HCT116 (cell line): ENCODE data around the gene CACNA1E. TPM values are rescaled to one million over a fixed set of nuclear protein-coding genes. Genes with fewer than 3 reads are reported as not detected.

ENCODE experiments used
- ATAC-seq: fragments of 200-7000 bp; cut with Tn5 transposase; 2 replicates; pipeline ENCODE4 v1.9.1; 2020; ENCODE audit warnings: mild to moderate bottlenecking, moderate library complexity
- BruUV-seq: library from RNA; stranded (reverse); fragments of 400-500 nt; replicated peaks from 2 replicates; lab custom pipeline; 2021; lab: Mats Ljungman, UMichigan
- CTCF ChIA-PET: fragments of 300-600 bp; sonication (Branson Sonifier 250); formaldehyde crosslinking; loops from one replicate; lab custom pipeline; 2021; ENCODE audit warnings: antibody characterized with exemption; lab: Charles Lee
- POLR2A ChIA-PET: fragments of 300-600, 350-600 bp; sonication (Branson Sonifier 250); formaldehyde crosslinking; loops from one replicate; lab custom pipeline; 2021; ENCODE audit warnings: antibody characterized with exemption; lab: Charles Lee
- RAD21 ChIA-PET, 2 experiments: fragments of 300-600 bp; sonication (Branson Sonifier 250); formaldehyde crosslinking; loops; one replicate each; lab custom pipeline; 2023; ENCODE audit warnings: low total read pairs in 2 of 2; ENCODE audit not compliant: uncharacterized antibody in 2 of 2, unreplicated experiment in 2 of 2, low non-redundant PET in 1 of 2; lab: Charles Lee
- DNase-seq: peaks from one replicate; pipeline ENCODE4 v3.0.0-alpha.2; 2010; ENCODE audit warnings: low read depth, low spot score
- H2AFZ ChIP-seq: fragments of 200-600 bp; shearing (Covaris generic), sonication (generic); 2 replicates; pipeline ENCODE4 v1.6.1; 2017; ENCODE audit warnings: low read depth, mixed run types, mixed read lengths, antibody characterized with exemption, low read length; ENCODE audit not compliant: poor library complexity, severe bottlenecking
- H3K27ac ChIP-seq: 2 replicates; pipeline ENCODE4 v1.5.1; 2012; ENCODE audit warnings: low read depth, low read length
- H3K27me3 ChIP-seq: fragments of 200-600 bp; sonication (generic); 2 replicates; pipeline ENCODE4 v1.6.1; 2016; ENCODE audit warnings: mixed run types, low read length, mixed read lengths; ENCODE audit not compliant: insufficient read depth
- H3K36me3 ChIP-seq, 2 experiments: fragments of 200-500 bp in 1 of 2; fragments of 200-600 bp in 1 of 2; sonication (Bioruptor generic) in 1 of 2; sonication (generic) in 1 of 2; 2 replicates each; pipeline versions ENCODE4 v1.5.1 to v1.6.1; 2014 to 2016; ENCODE audit warnings: low read length in 2 of 2, inconsistent platforms in 1 of 2, mixed read lengths in 1 of 2, mixed run types in 1 of 2; ENCODE audit not compliant: insufficient read depth in 2 of 2, control insufficient read depth in 1 of 2
- H3K4me1 ChIP-seq, 2 experiments: fragments of 200-600 bp in 1 of 2; sonication (generic) in 1 of 2; 2 replicates each; pipeline versions ENCODE4 v1.5.1 to v1.6.1; 2012 to 2017; ENCODE audit warnings: low read length in 2 of 2, inconsistent platforms in 1 of 2, mild to moderate bottlenecking in 1 of 2, mixed read lengths in 1 of 2, mixed run types in 1 of 2, moderate library complexity in 1 of 2; ENCODE audit not compliant: insufficient read depth in 2 of 2, control insufficient read depth in 1 of 2
- H3K4me2 ChIP-seq: fragments of 200-600 bp; sonication (generic); 2 replicates; pipeline ENCODE4 v1.6.1; 2017; ENCODE audit warnings: mixed run types, low read length, mixed read lengths
- H3K4me3 ChIP-seq, 2 experiments: fragments of 200-600 bp in 1 of 2; sonication (generic) in 1 of 2; replicated peaks in 1 of 2; 2 replicates each; pipeline ENCODE4 v1.5.1; 2011 to 2016; ENCODE audit warnings: low read length in 2 of 2, control low read depth in 1 of 2, low read depth in 1 of 2, mild to moderate bottlenecking in 1 of 2, mixed read lengths in 1 of 2, mixed run types in 1 of 2
- H3K79me2 ChIP-seq: fragments of 200-600 bp; sonication (generic); 2 replicates; pipeline ENCODE4 v1.6.1; 2017; ENCODE audit warnings: mild to moderate bottlenecking, mixed run types, low read length, moderate library complexity, mixed read lengths; ENCODE audit not compliant: insufficient read depth
- H3K9ac ChIP-seq: fragments of 200-600 bp; sonication (generic); 2 replicates; pipeline ENCODE4 v1.6.1; 2016; ENCODE audit warnings: low read length, mixed read lengths
- H3K9me2 ChIP-seq: fragments of 200-600 bp; sonication (generic), shearing (Covaris generic); 2 replicates; pipeline ENCODE4 v1.6.1; 2017; ENCODE audit warnings: mixed run types, mild to moderate bottlenecking, moderate library complexity; ENCODE audit not compliant: insufficient read depth
- H3K9me3 ChIP-seq, 2 experiments: fragments of 200-500 bp in 1 of 2; fragments of 200-600 bp in 1 of 2; sonication (Bioruptor generic) in 1 of 2; sonication (generic) in 1 of 2; 2 replicates each; pipeline ENCODE4 v1.6.1; 2014 to 2017; ENCODE audit warnings: low read length in 2 of 2, mixed read lengths in 2 of 2, inconsistent platforms in 1 of 2, low read depth in 1 of 2, mild to moderate bottlenecking in 1 of 2, mixed run types in 1 of 2, moderate library complexity in 1 of 2; ENCODE audit not compliant: control insufficient read depth in 1 of 2, insufficient read depth in 1 of 2
- H4K20me1 ChIP-seq: fragments of 200-600 bp; sonication (generic), shearing (Covaris generic); 2 replicates; pipeline ENCODE4 v1.6.1; 2017; ENCODE audit warnings: mixed run types, mild to moderate bottlenecking, moderate library complexity; ENCODE audit not compliant: insufficient read depth
- CBX3 ChIP-seq: IDR thresholded peaks from 2 replicates; pipeline ENCODE4 v1.6.1; 2012; ENCODE audit warnings: low read depth
- CEBPB ChIP-seq: IDR thresholded peaks from 2 replicates; pipeline ENCODE4 v1.6.1; 2012; ENCODE audit warnings: low read depth
- CTCF ChIP-seq, 3 experiments: fragments of 200-600 bp in 1 of 3; sonication (generic) in 1 of 3; IDR thresholded peaks in 2 of 3; conservative IDR thresholded peaks in 1 of 3; 2 replicates each; pipeline ENCODE4 v1.5.1; 2012 to 2017; ENCODE audit warnings: low read depth in 2 of 3, low read length in 2 of 3, antibody characterized with exemption in 1 of 3, borderline replicate concordance in 1 of 3, control low read depth in 1 of 3, mild to moderate bottlenecking in 1 of 3, mixed read lengths in 1 of 3, mixed run types in 1 of 3, moderate library complexity in 1 of 3; ENCODE audit not compliant: insufficient read depth in 1 of 3
- EGR1 ChIP-seq: IDR thresholded peaks from 2 replicates; pipeline ENCODE4 v1.6.1; 2012; ENCODE audit warnings: low read depth
- EZH2 ChIP-seq: fragments of 200-600 bp; sonication (generic); IDR thresholded peaks from 2 replicates; pipeline ENCODE4 v1.6.1; 2017; ENCODE audit warnings: antibody characterized with exemption, mixed run types
- EZH2phosphoT487 ChIP-seq: fragments of 200-600 bp; IDR thresholded peaks from 2 replicates; pipeline ENCODE4 v1.6.1; 2018; ENCODE audit warnings: antibody characterized with exemption, borderline replicate concordance
- FOSL1 ChIP-seq: IDR thresholded peaks from 2 replicates; pipeline ENCODE4 v1.6.1; 2012; ENCODE audit warnings: low read depth
- JUND ChIP-seq: IDR thresholded peaks from 2 replicates; pipeline ENCODE4 v1.6.1; 2012
- MAX ChIP-seq: IDR thresholded peaks from 2 replicates; pipeline ENCODE4 v1.6.1; 2012
- POLR2AphosphoS5 ChIP-seq: IDR thresholded peaks from 2 replicates; pipeline ENCODE4 v1.6.1; 2011; ENCODE audit warnings: mild to moderate bottlenecking, low read depth, low read length, moderate library complexity
- RAD21 ChIP-seq: IDR thresholded peaks from 2 replicates; pipeline ENCODE4 v1.6.1; 2012; ENCODE audit warnings: low read depth, mild to moderate bottlenecking
- SRF ChIP-seq: IDR thresholded peaks from 2 replicates; pipeline ENCODE4 v1.6.1; 2012; ENCODE audit warnings: low read depth
- TCF7L2 ChIP-seq: IDR thresholded peaks from 2 replicates; pipeline ENCODE4 v1.7.0; 2011; ENCODE audit warnings: borderline replicate concordance, inconsistent platforms; ENCODE audit not compliant: insufficient read depth, insufficient read length; ENCODE audit errors: extremely low read depth
- ZBTB33 ChIP-seq: IDR thresholded peaks from 2 replicates; pipeline ENCODE4 v1.6.1; 2011; ENCODE audit warnings: mild to moderate bottlenecking, low read length, moderate library complexity; ENCODE audit not compliant: insufficient replicate concordance; ENCODE audit errors: extremely low read depth
- ZNF274 ChIP-seq: fragments of 200-500 bp; sonication (Bioruptor generic); IDR thresholded peaks from 2 replicates; pipeline ENCODE4 v1.6.1; 2014; ENCODE audit warnings: mild to moderate bottlenecking, low read depth, low read length, inconsistent platforms
- intact Hi-C: fragments of 100-400 bp; cut with micrococcal nuclease; formaldehyde crosslinking; loops from 2 replicates; pipeline ENCODE4 v1.10.0; 2022
- total RNA-seq: library from RNA; stranded (reverse); gene quantifications from one replicate; pipeline ENCODE4 v1.2.1, GENCODE V29; 2021; ENCODE audit not compliant: unreplicated experiment

CACNA1E gene
- total RNA-seq, 1 experiment from 2014 or later, result 0.02 TPM

GRCh38 chr1:181607524-181607923 is 124.2 kb downstream of the CACNA1E start:
- Histone ChIP-seq H2AFZ (no peak overlapping the region), H3K4me3 (no peak overlapping the region), H3K4me2 (no peak overlapping the region), H3K9ac (no peak overlapping the region), H3K27ac (no peak overlapping the region), H3K36me3 (no peaks in the 10 kb centered on the region), H4K20me1 (no peaks in the 10 kb centered on the region), H3K9me3 (no peaks in the 10 kb centered on the region), H3K79me2 (no peaks in the 10 kb centered on the region), H3K27me3 (peaks cover 15% of the 10 kb centered on the region), H3K9me2 (no peaks in the 10 kb centered on the region), H3K4me1 (no peaks in the 10 kb centered on the region)
- no peak for TF ChIP-seq ZBTB33
- TF ChIP-seq EGR1, result no peak
- TF ChIP-seq MAX, result no peak
- no peak for TF ChIP-seq TCF7L2
- intact Hi-C loops, result no loop called here
- no peak for DNase-seq
- ATAC-seq, result no peak
- CTCF ChIA-PET, result no interaction called here
- RAD21 ChIA-PET, result no interaction called here
- no TSS peak for BruUV-seq
- POLR2A ChIA-PET, result no interaction called here

GRCh38 chr1:181608386-181608785 is 125.1 kb downstream of the CACNA1E start:
- Histone ChIP-seq H3K27ac (no peak overlapping the region), H3K4me1 (no peaks in the 10 kb centered on the region), H3K9me2 (no peaks in the 10 kb centered on the region), H4K20me1 (no peaks in the 10 kb centered on the region), H3K79me2 (no peaks in the 10 kb centered on the region), H3K4me3 (no peak overlapping the region), H3K27me3 (peaks cover 12% of the 10 kb centered on the region), H3K9ac (no peak overlapping the region), H2AFZ (no peak overlapping the region), H3K36me3 (no peaks in the 10 kb centered on the region), H3K9me3 (no peaks in the 10 kb centered on the region), H3K4me2 (no peak overlapping the region)
- no peak for DNase-seq
- ChIA-PET POLR2A (no interaction called here), RAD21 (no interaction called here), CTCF (no interaction called here)
- no peak for TF ChIP-seq CEBPB
- no peak for TF ChIP-seq CTCF (IDR thresholded peaks at IDR 0.05 in 2 of 3, conservative IDR thresholded peaks at IDR 0.05 in 1 of 3; ENCODE audit: borderline replicate concordance in 1 of 3, insufficient read depth in 1 of 3, low read depth in 2 of 3, low read length in 2 of 3)
- no peak for TF ChIP-seq CBX3
- no peak for TF ChIP-seq TCF7L2
- TF ChIP-seq EZH2phosphoT487, result no peak
- TF ChIP-seq POLR2AphosphoS5, result no peak
- no peak for TF ChIP-seq EZH2
- no peak for TF ChIP-seq SRF
- TF ChIP-seq FOSL1, result no peak
- TF ChIP-seq JUND, result no peak
- no peak for TF ChIP-seq ZNF274
- no peak for TF ChIP-seq EGR1
- TF ChIP-seq RAD21, result no peak
- no peak for ATAC-seq
- BruUV-seq, result no TSS peak
- intact Hi-C loops, result no loop called here
